ENCODE measurements around the gene SRGAP1. TPM values are rescaled to one million over a fixed set of nuclear protein-coding genes. Genes with fewer than 3 reads are reported as not detected.

Gene SRGAP1
- total and polyA plus RNA-seq, 2 of the 8 experiments (the other 6 are each of a cell fraction or from before 2014, with no cell fraction given), result 3.2 to 7.3 TPM

- no peak for TF ChIP-seq MAX (IDR thresholded peaks at IDR 0.05)
- TF ChIP-seq SIN3A (conservative IDR thresholded peaks at IDR 0.05 in 1 of 2, IDR thresholded peaks at IDR 0.05 in 1 of 2; ENCODE audit: low read depth in 1 of 2, low read length in 2 of 2), result 0 out of 4 replicates have a peak, but pooled peaks of 1 of the 2 experiments have one; percentile 25
- TF ChIP-seq ASH2L (IDR thresholded peaks at IDR 0.05; ENCODE audit: low read length), result peak; percentile 15
Observed at GRCh38 chr12:63844391-63845341, at the start of gene SRGAP1 (continued).
